ENCODE data around the gene TIGD1. TPM values are rescaled to one million over a fixed set of nuclear protein-coding genes. Genes with fewer than 3 reads are reported as not detected.

Gene TIGD1
- polyA plus RNA-seq, 1 donor (not counting 4 experiments of a cell fraction or from before 2014, with no cell fraction given), result 2.3 TPM

DNA sequence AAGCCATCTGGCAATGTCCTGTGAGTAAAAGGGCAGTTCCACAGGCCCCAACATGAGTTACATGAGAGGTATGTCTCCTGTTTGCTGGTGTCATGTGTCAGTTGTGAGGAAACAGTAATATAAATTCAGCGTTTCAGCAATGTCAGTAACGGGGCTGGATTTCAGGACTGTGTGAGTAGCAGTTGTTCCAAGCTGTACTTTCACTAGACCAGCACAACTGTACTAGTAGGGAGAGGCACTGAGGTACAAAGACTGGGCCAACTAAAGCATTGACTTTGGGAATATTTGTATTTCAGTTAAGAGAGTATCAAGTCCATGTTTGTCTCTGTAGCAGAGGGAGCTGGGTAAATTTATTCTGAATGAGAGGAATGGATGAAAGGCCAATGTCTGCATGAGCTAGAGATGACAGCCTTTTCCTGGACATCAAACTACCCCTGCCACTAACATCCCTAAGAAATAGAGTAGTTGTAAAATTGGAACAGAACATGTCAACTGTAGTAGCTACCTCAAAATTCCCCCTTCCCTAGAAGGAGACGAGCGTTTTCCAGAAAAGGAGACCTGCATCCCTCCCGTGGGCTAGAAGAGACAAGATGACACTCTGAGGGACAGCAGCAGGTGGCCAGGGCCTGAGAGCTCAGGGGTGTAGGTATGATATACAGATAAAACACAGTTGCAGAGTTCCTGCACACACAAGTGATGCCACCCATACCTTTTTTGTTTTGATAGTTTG, 24.5 kb upstream of the TIGD1 start:
- H2AFZ ChIP-seq (ENCODE audit: control insufficient read depth, low read length), result no peak overlapping the region
- H3K36me3 ChIP-seq (ENCODE audit: control insufficient read depth in 2 of 2, extremely low read depth in 1 of 2, insufficient read depth in 2 of 2, low read length in 2 of 2), result peaks cover 2 to 17% of the 10 kb centered on the region in 2 experiments
- no peak for TF ChIP-seq EZH2 (IDR thresholded peaks at IDR 0.05; ENCODE audit: low read length)
- TF ChIP-seq, protein P1, sequence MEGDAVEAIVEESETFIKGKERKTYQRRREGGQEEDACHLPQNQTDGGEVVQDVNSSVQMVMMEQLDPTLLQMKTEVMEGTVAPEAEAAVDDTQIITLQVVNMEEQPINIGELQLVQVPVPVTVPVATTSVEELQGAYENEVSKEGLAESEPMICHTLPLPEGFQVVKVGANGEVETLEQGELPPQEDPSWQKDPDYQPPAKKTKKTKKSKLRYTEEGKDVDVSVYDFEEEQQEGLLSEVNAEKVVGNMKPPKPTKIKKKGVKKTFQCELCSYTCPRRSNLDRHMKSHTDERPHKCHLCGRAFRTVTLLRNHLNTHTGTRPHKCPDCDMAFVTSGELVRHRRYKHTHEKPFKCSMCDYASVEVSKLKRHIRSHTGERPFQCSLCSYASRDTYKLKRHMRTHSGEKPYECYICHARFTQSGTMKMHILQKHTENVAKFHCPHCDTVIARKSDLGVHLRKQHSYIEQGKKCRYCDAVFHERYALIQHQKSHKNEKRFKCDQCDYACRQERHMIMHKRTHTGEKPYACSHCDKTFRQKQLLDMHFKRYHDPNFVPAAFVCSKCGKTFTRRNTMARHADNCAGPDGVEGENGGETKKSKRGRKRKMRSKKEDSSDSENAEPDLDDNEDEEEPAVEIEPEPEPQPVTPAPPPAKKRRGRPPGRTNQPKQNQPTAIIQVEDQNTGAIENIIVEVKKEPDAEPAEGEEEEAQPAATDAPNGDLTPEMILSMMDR (optimal IDR thresholded peaks at IDR 0.05 in 1 of 3, IDR thresholded peaks at IDR 0.05 in 1 of 3, conservative IDR thresholded peaks at IDR 0.05 in 1 of 3; ENCODE audit: extremely low read depth in 1 of 3, insufficient read depth in 2 of 3, low read length in 3 of 3), result no peak
- H3K27ac ChIP-seq (ENCODE audit: control insufficient read depth, insufficient read depth, low read length), result no peak overlapping the region
- no peaks in the 10 kb centered on the region for H3K9me3 ChIP-seq (ENCODE audit: control insufficient read depth, low read depth, low read length)
- H3K9me1 ChIP-seq (ENCODE audit: control insufficient read depth, extremely low read depth, insufficient read depth, low read length), result no peaks in the 10 kb centered on the region
- H4K20me1 ChIP-seq (ENCODE audit: control insufficient read depth, extremely low read depth, insufficient read depth, low read length), result no peaks in the 10 kb centered on the region
- dilution Hi-C loops (cut with MboI; ENCODE audit: extremely low pct_ligation_motif_present, low sequenced_read_pairs), result no loop called here
- no peaks in the 10 kb centered on the region for H3K27me3 ChIP-seq (ENCODE audit: control insufficient read depth, extremely low read depth, insufficient read depth, low read length)
- FAIRE-seq (no peak), DNase-seq (ENCODE audit: low read depth, low spot score) (no peak)
- no peak overlapping the region for H3K4me3 ChIP-seq (ENCODE audit: control insufficient read depth in 2 of 3, extremely low read depth in 1 of 3, insufficient read depth in 2 of 3, low read depth in 1 of 3, low read length in 3 of 3)
- H3K4me1 ChIP-seq (ENCODE audit: control insufficient read depth, extremely low read depth, insufficient read depth, low read length), result no peaks in the 10 kb centered on the region
- H3K4me2 ChIP-seq (ENCODE audit: control insufficient read depth, extremely low read depth, insufficient read depth, low read depth, low read length), result no peak overlapping the region
- no peak overlapping the region for H3K9ac ChIP-seq (ENCODE audit: control insufficient read depth, extremely low read depth, insufficient read depth, low read length)
- no peaks in the 10 kb centered on the region for H3K79me2 ChIP-seq (ENCODE audit: control insufficient read depth, insufficient read depth, low read length)

DNA sequence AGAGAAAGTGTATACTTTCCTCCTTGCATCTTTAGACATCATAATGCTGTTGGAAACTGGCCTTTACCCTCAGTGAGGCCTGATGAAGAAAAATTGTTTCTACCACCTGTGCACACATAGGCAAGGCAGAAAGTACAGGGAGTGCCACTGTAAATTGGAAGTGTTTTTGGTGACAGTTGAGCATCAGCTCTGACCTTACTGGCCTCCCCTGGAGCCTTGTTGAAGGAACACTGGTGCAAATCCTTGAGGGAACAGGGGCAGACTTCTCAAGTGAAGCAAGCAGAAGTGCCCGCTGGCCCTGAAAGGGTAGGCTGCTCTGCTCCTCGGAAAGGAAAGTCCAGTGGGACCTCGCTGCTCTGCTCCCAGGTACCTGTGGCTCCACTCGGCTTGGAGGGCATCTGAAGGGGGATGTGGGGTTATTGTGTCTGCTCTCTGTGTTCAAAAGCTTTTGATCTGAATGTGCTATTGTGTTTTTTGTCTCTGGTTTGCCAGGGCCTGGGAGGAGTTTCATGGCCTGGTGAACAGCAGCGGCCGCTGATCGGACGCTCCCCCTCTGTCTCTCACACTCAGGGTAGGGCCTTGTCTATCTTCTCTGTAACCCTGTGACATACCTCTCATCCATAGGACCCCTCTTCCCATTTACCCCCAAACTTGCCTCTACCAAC, 23.5 kb upstream of the TIGD1 start:
- no peaks in the 10 kb centered on the region for H3K4me1 ChIP-seq (ENCODE audit: control insufficient read depth, extremely low read depth, insufficient read depth, low read length)
- no peak overlapping the region for H3K27ac ChIP-seq (ENCODE audit: control insufficient read depth, insufficient read depth, low read length)
- H2AFZ ChIP-seq (ENCODE audit: control insufficient read depth, low read length), result no peak overlapping the region
- no peak for TF ChIP-seq EZH2 (IDR thresholded peaks at IDR 0.05; ENCODE audit: low read length)
- TF ChIP-seq, protein P1 (optimal IDR thresholded peaks at IDR 0.05 in 1 of 3, IDR thresholded peaks at IDR 0.05 in 1 of 3, conservative IDR thresholded peaks at IDR 0.05 in 1 of 3; ENCODE audit: extremely low read depth in 1 of 3, insufficient read depth in 2 of 3, low read length in 3 of 3), result no peak
- H3K4me3 ChIP-seq (ENCODE audit: control insufficient read depth in 2 of 3, extremely low read depth in 1 of 3, insufficient read depth in 2 of 3, low read depth in 1 of 3, low read length in 3 of 3), result no peak overlapping the region
- H3K36me3 ChIP-seq (ENCODE audit: control insufficient read depth in 2 of 2, extremely low read depth in 1 of 2, insufficient read depth in 2 of 2, low read length in 2 of 2), result peaks cover 8 to 26% of the 10 kb centered on the region in 2 experiments
- H4K20me1 ChIP-seq (ENCODE audit: control insufficient read depth, extremely low read depth, insufficient read depth, low read length), result no peaks in the 10 kb centered on the region
- dilution Hi-C loops (cut with MboI; ENCODE audit: extremely low pct_ligation_motif_present, low sequenced_read_pairs), result no loop called here
- DNase-seq (ENCODE audit: low read depth, low spot score), result no peak
- FAIRE-seq, result no peak
- no peaks in the 10 kb centered on the region for H3K79me2 ChIP-seq (ENCODE audit: control insufficient read depth, insufficient read depth, low read length)
- H3K9me3 ChIP-seq (ENCODE audit: control insufficient read depth, low read depth, low read length), result no peaks in the 10 kb centered on the region
- H3K9ac ChIP-seq (ENCODE audit: control insufficient read depth, extremely low read depth, insufficient read depth, low read length), result no peak overlapping the region
- H3K9me1 ChIP-seq (ENCODE audit: control insufficient read depth, extremely low read depth, insufficient read depth, low read length), result no peaks in the 10 kb centered on the region
- no peak overlapping the region for H3K4me2 ChIP-seq (ENCODE audit: control insufficient read depth, extremely low read depth, insufficient read depth, low read depth, low read length)
- H3K27me3 ChIP-seq (ENCODE audit: control insufficient read depth, extremely low read depth, insufficient read depth, low read length), result no peaks in the 10 kb centered on the region

Data from keratinocyte (primary cell).